HepG2 (cell line): ENCODE measurements around the gene CADM2. TPM values are rescaled to one million over a fixed set of nuclear protein-coding genes. Genes with fewer than 3 reads are reported as not detected.

Source experiments
- ATAC-seq: fragments of 200-7000 bp; cut with Tn5 transposase; 3 replicates; pipeline ENCODE4 v1.9.1; 2020; ENCODE audit warnings: mild to moderate bottlenecking, moderate library complexity
- BruUV-seq: library from RNA; stranded (reverse); fragments of 400-500 nt; replicated peaks from 2 replicates; lab custom pipeline; 2021; lab: Mats Ljungman, UMichigan
- CTCF ChIA-PET: fragments of 300-600 bp; formaldehyde crosslinking; extraction: SDS; loops from one replicate; lab custom pipeline; 2021; ENCODE audit warnings: low total read pairs, inconsistent platforms, low intra/inter-chr PET ratio; lab: Yijun Ruan, JAX
- POLR2A ChIA-PET: fragments of 350-600 bp; sonication (Branson Sonifier 250); formaldehyde crosslinking; loops from one replicate; lab custom pipeline; 2020; ENCODE audit warnings: antibody characterized with exemption, inconsistent platforms; lab: Yijun Ruan, JAX
- DNase-seq: peaks from one replicate; pipeline ENCODE4 v3.0.0-alpha.2; 2015; ENCODE audit warnings: low spot score
- FAIRE-seq: peaks from 3 replicates; lab custom pipeline; 2011; peaks lifted over from hg19 to GRCh38; lab: Jason Lieb, UNC
- H2AFZ ChIP-seq: one replicate; pipeline ENCODE4 v1.6.1; 2011; ENCODE audit warnings: low read length, inconsistent platforms
- H3K27ac ChIP-seq: fragments of 300-600 bp; 3 replicates; pipeline ENCODE4 v1.8.0; 2011; ENCODE audit warnings: mixed run types, mild to moderate bottlenecking, mixed read lengths, low read length, inconsistent platforms; ENCODE audit not compliant: insufficient read depth; ENCODE audit errors: extremely low read length
- H3K27me3 ChIP-seq, 2 experiments: fragments of 200-600 bp in 1 of 2; 2 replicates in 1 of 2; 3 replicates in 1 of 2; pipeline versions ENCODE4 v1.6.0 to v1.8.0; 2011; ENCODE audit warnings: low read length in 2 of 2, mild to moderate bottlenecking in 2 of 2, moderate library complexity in 2 of 2, inconsistent platforms in 1 of 2; ENCODE audit not compliant: insufficient read depth in 2 of 2, control insufficient read depth in 1 of 2
- H3K36me3 ChIP-seq, 2 experiments: fragments of 200-600 bp in 1 of 2; replicated peaks in 1 of 2; 2 replicates in 1 of 2; 3 replicates in 1 of 2; pipeline versions ENCODE4 v1.5.1 to v1.8.0; 2011; ENCODE audit warnings: low read length in 2 of 2, inconsistent platforms in 1 of 2; ENCODE audit not compliant: insufficient read depth in 2 of 2, control insufficient read depth in 1 of 2
- H3K4me1 ChIP-seq: 2 replicates; pipeline ENCODE4 v1.5.1; 2012; ENCODE audit warnings: low read length, inconsistent platforms; ENCODE audit not compliant: insufficient read depth
- H3K4me2 ChIP-seq: 2 replicates; pipeline ENCODE4 v1.6.0; 2011; ENCODE audit warnings: low read depth, low read length, inconsistent platforms
- H3K4me3 ChIP-seq, 3 experiments: fragments of 200-600 bp in 1 of 3; sonication (generic), shearing (Covaris generic) in 1 of 3; replicated peaks in 1 of 3; 2 replicates each; pipeline ENCODE4 v1.5.1; 2011 to 2016; ENCODE audit warnings: low read length in 3 of 3, inconsistent platforms in 2 of 3, low read depth in 2 of 3, mild to moderate bottlenecking in 2 of 3, control low read depth in 1 of 3, mixed read lengths in 1 of 3; ENCODE audit not compliant: insufficient read depth in 1 of 3
- H3K79me2 ChIP-seq: one replicate; pipeline ENCODE4 v1.6.1; 2011; ENCODE audit warnings: low read length, inconsistent platforms; ENCODE audit not compliant: insufficient read depth
- H3K9ac ChIP-seq: 2 replicates; pipeline ENCODE4 v1.6.0; 2011; ENCODE audit warnings: mild to moderate bottlenecking, low read depth, low read length, inconsistent platforms; ENCODE audit not compliant: insufficient read depth
- H3K9me3 ChIP-seq: 2 replicates; pipeline ENCODE4 v1.5.1; 2012; ENCODE audit warnings: mild to moderate bottlenecking, low read length
- H4K20me1 ChIP-seq: 2 replicates; pipeline ENCODE4 v1.6.0; 2011; ENCODE audit warnings: inconsistent platforms, mild to moderate bottlenecking, low read length, moderate library complexity; ENCODE audit not compliant: insufficient read depth
- GATAD2A ChIP-seq: IDR thresholded peaks from 2 replicates; pipeline ENCODE4 v1.6.1; 2016
- HCFC1 ChIP-seq: fragments of 150-350 bp; IDR thresholded peaks from 2 replicates; pipeline ENCODE4 v1.6.1; 2014; ENCODE audit warnings: low read depth, low read length
- NCOA1 ChIP-seq: sonication (generic); formaldehyde crosslinking; IDR thresholded peaks from 2 replicates; pipeline ENCODE4 v1.9.0; 2021; ENCODE audit warnings: missing genetic modification reagents
- PHF21A ChIP-seq: sonication (generic); formaldehyde crosslinking; IDR thresholded peaks from 2 replicates; pipeline ENCODE4 v1.5.0; 2020; ENCODE audit warnings: mild to moderate bottlenecking, missing genetic modification reagents
- PLRG1 ChIP-seq: fragments of 450-650 bp; conservative IDR thresholded peaks from 2 replicates; pipeline ENCODE4 v1.6.1; 2016
- SMC3 ChIP-seq: IDR thresholded peaks from 2 replicates; pipeline ENCODE4 v1.6.1; 2011; ENCODE audit warnings: low read length, improper control_type of control experiment
- STAG1 ChIP-seq: sonication (generic); formaldehyde crosslinking; IDR thresholded peaks from 2 replicates; pipeline ENCODE4 v1.4.0; 2020; ENCODE audit warnings: missing genetic modification reagents
- ZFP90 ChIP-seq: sonication (generic); formaldehyde crosslinking; IDR thresholded peaks from 2 replicates; pipeline ENCODE4 v1.8.0; 2022; ENCODE audit warnings: missing genetic modification reagents, mild to moderate bottlenecking, inconsistent platforms, borderline replicate concordance
- ZNF17 ChIP-seq: sonication (generic); formaldehyde crosslinking; IDR thresholded peaks from 2 replicates; pipeline ENCODE4 v1.5.0; 2020; ENCODE audit warnings: mild to moderate bottlenecking, missing genetic modification reagents
- ZNF230 ChIP-seq: sonication (generic); formaldehyde crosslinking; IDR thresholded peaks from 2 replicates; pipeline ENCODE4 v1.4.0; 2020; ENCODE audit warnings: mild to moderate bottlenecking, missing genetic modification reagents
- ZNF615 ChIP-seq: sonication (generic); formaldehyde crosslinking; IDR thresholded peaks from 2 replicates; pipeline ENCODE4 v1.5.0; 2020; ENCODE audit warnings: mild to moderate bottlenecking, missing genetic modification reagents, borderline replicate concordance
- ZNF746 ChIP-seq: sonication (generic); formaldehyde crosslinking; IDR thresholded peaks from 2 replicates; pipeline ENCODE4 v1.8.0; 2022; ENCODE audit warnings: mild to moderate bottlenecking, missing genetic modification reagents
- ZNF775 ChIP-seq: sonication (generic); formaldehyde crosslinking; IDR thresholded peaks from 2 replicates; pipeline ENCODE4 v1.4.0; 2020; ENCODE audit warnings: missing genetic modification reagents, mild to moderate bottlenecking, moderate library complexity, borderline replicate concordance
- ZNF883 ChIP-seq: sonication (generic); formaldehyde crosslinking; IDR thresholded peaks from 2 replicates; pipeline ENCODE4 v1.5.1; 2020; ENCODE audit warnings: mild to moderate bottlenecking, missing genetic modification reagents; ENCODE audit errors: not compliant biosample characterization
- in situ Hi-C: cut with HindIII; loops from 2 replicates; pipeline ENCODE4 v1.10.0; 2017; ENCODE audit warnings: low pct_unique_long_range_greater_than_20kb; ENCODE audit not compliant: extremely low pct_ligation_motif_present
- intact Hi-C: fragments of 100-400 bp; cut with micrococcal nuclease; formaldehyde crosslinking; loops from one replicate; pipeline ENCODE4 v1.10.0; 2022; ENCODE audit not compliant: unreplicated experiment
- polyA plus RNA-seq, 8 experiments: library from polyadenylated mRNA; depleted of rRNA in 3 of 8; stranded (reverse) in 7 of 8; unstranded in 1 of 8; fragments of >200 nt; fragmentation: Illumina TruSeq in 4 of 8; extraction: Trizol in 4 of 8; gene quantifications; 2 replicates each; pipeline versions ENCODE4 v1.2.1 to v1.2.3, GENCODE V29; 2011 to 2016; ENCODE audit warnings: low read depth in 4 of 8, missing spikeins in 1 of 8, mixed read lengths in 1 of 8; ENCODE audit not compliant: insufficient read depth in 1 of 8
- total RNA-seq, 5 experiments: library from RNA; depleted of rRNA; stranded (reverse); fragments of >200 nt; fragmentation: Illumina TruSeq; extraction: Trizol; gene quantifications; 2 replicates each; pipeline ENCODE4 v1.2.3, GENCODE V29; 2016; ENCODE audit warnings: low read depth in 1 of 5
- TF ChIP-seq, protein P1 (sequence below): sonication (generic); formaldehyde crosslinking; IDR thresholded peaks from 2 replicates; pipeline ENCODE4 v1.5.0; 2020; ENCODE audit warnings: mild to moderate bottlenecking, missing genetic modification reagents, moderate library complexity

CADM2 gene
- total and polyA plus RNA-seq, 2 of the 13 experiments (the other 11 are each of a cell fraction or from before 2014, with no cell fraction given), result not detected

DNA sequence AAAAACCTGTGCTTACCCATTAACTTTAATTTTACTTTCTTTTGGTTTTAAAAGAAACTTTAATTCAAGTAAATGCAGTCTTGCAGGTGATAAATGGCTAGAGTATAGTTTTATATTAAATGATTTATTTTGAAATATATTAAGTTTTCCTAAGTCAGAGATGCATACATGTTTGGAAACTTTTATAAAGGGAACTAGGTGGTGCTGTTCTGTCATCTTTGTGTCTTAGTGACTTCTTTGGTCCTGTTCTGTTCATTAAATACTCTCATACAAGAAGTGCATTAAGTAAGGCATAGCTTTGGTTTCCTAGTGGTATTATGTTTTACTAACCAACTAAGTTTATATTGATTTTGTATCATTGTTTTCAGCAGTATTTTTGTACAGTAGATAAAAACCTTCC lies 15.6 kb downstream of the CADM2 start:
- Histone ChIP-seq H3K9ac (no peak overlapping the region), H2AFZ (no peak overlapping the region), H3K36me3 (no peaks in the 10 kb centered on the region), H4K20me1 (no peaks in the 10 kb centered on the region), H3K4me3 (no peak overlapping the region), H3K4me1 (no peaks in the 10 kb centered on the region), H3K27ac (no peak overlapping the region), H3K4me2 (no peak overlapping the region), H3K9me3 (no peaks in the 10 kb centered on the region), H3K27me3 (no peaks in the 10 kb centered on the region; a peak in 1 of 5 replicates), H3K79me2 (no peaks in the 10 kb centered on the region)
- ChIA-PET CTCF (no interaction called here), POLR2A (no interaction called here)
- intact Hi-C loops, result loop anchor here (1.0 to 10.0 kb wide), 3 partner anchors 116 to 600 kb away; no protein-coding TSS in a partner anchor
- ATAC-seq (peak; percentile 50; the same call in 1 of the 3 replicates), FAIRE-seq (no peak), DNase-seq (peak; percentile 15)
- no TSS peak for BruUV-seq
- TF ChIP-seq ZNF17 (CRISPR knock-in tag), result no peak
- TF ChIP-seq ZNF615 (CRISPR knock-in tag), result no peak
- TF ChIP-seq PHF21A (CRISPR knock-in tag), result no peak
- no peak for TF ChIP-seq ZFP90 (CRISPR knock-in tag)
- no peak for TF ChIP-seq HCFC1
- no peak for TF ChIP-seq ZNF775 (CRISPR knock-in tag)
- TF ChIP-seq PLRG1, result no peak
- TF ChIP-seq ZNF230 (CRISPR knock-in tag), result no peak
- peak; percentile 32; the same call in 1 of the 2 replicates for TF ChIP-seq SMC3
- TF ChIP-seq ZNF883 (CRISPR knock-in tag), result no peak
- TF ChIP-seq, protein P1, sequence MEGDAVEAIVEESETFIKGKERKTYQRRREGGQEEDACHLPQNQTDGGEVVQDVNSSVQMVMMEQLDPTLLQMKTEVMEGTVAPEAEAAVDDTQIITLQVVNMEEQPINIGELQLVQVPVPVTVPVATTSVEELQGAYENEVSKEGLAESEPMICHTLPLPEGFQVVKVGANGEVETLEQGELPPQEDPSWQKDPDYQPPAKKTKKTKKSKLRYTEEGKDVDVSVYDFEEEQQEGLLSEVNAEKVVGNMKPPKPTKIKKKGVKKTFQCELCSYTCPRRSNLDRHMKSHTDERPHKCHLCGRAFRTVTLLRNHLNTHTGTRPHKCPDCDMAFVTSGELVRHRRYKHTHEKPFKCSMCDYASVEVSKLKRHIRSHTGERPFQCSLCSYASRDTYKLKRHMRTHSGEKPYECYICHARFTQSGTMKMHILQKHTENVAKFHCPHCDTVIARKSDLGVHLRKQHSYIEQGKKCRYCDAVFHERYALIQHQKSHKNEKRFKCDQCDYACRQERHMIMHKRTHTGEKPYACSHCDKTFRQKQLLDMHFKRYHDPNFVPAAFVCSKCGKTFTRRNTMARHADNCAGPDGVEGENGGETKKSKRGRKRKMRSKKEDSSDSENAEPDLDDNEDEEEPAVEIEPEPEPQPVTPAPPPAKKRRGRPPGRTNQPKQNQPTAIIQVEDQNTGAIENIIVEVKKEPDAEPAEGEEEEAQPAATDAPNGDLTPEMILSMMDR, result peak; percentile 39
- peak; percentile 63 for TF ChIP-seq STAG1 (CRISPR knock-in tag)
- TF ChIP-seq ZNF746 (CRISPR knock-in tag), result no peak
- TF ChIP-seq GATAD2A, result no peak
- no peak for TF ChIP-seq NCOA1
- in situ Hi-C loops, result loop anchor here (25.0 kb wide), 1 partner anchor 388 kb away; no protein-coding TSS in a partner anchor
